ENCODE data around the gene KLHDC7A. TPM values are rescaled to one million over a fixed set of nuclear protein-coding genes. Genes with fewer than 3 reads are reported as not detected.

Gene KLHDC7A
- total RNA-seq, 1 experiment from 2014 or later, result 0.20 TPM

DNA sequence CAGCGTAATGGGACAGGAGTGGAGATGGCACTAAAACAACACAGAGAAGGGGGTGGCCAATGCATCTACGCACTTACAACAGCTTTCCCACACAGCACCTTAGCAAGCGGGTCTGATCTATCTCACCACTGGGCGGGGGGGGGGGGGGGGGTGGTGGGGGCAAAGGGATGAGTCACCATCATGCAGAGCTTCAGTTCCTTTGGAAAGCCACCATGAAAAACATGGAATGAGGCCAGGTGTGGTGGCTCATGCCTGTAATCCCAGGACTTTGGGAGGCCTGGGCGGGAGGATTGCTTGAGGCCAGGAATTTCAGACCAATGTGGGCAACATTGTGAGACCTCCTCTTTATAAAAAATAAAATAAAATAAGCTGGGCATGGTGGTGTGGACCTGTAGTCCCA is 47.2 kb downstream of the KLHDC7A start:
- H3K27ac ChIP-seq, result no peak overlapping the region
- H3K4me3 ChIP-seq, result no peak overlapping the region
- no TSS peak for BruUV-seq (replicated peaks)
- no peaks in the 10 kb centered on the region for H3K4me1 ChIP-seq (replicated peaks; ENCODE audit: insufficient read depth)
- DNase-seq, result no peak
- H3K4me2 ChIP-seq, result no peak overlapping the region
- POLR2A ChIA-PET (ENCODE audit: unreplicated experiment), result no interaction called here
- CTCF ChIA-PET, result no interaction called here
- H3K9me2 ChIP-seq (ENCODE audit: insufficient read depth), result no peaks in the 10 kb centered on the region
- H4K20me1 ChIP-seq (ENCODE audit: insufficient read depth), result no peaks in the 10 kb centered on the region
- H3K9me3 ChIP-seq (ENCODE audit: insufficient read depth, low read depth), result no peaks in the 10 kb centered on the region
- peaks cover 21% of the 10 kb centered on the region; the same call in 1 of the 2 replicates for H3K27me3 ChIP-seq (ENCODE audit: insufficient read depth, low read depth)
- no peak for TF ChIP-seq EZH2 (IDR thresholded peaks at IDR 0.05; ENCODE audit: low read depth)
- TF ChIP-seq, protein P1, sequence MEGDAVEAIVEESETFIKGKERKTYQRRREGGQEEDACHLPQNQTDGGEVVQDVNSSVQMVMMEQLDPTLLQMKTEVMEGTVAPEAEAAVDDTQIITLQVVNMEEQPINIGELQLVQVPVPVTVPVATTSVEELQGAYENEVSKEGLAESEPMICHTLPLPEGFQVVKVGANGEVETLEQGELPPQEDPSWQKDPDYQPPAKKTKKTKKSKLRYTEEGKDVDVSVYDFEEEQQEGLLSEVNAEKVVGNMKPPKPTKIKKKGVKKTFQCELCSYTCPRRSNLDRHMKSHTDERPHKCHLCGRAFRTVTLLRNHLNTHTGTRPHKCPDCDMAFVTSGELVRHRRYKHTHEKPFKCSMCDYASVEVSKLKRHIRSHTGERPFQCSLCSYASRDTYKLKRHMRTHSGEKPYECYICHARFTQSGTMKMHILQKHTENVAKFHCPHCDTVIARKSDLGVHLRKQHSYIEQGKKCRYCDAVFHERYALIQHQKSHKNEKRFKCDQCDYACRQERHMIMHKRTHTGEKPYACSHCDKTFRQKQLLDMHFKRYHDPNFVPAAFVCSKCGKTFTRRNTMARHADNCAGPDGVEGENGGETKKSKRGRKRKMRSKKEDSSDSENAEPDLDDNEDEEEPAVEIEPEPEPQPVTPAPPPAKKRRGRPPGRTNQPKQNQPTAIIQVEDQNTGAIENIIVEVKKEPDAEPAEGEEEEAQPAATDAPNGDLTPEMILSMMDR (conservative IDR thresholded peaks at IDR 0.05), result no peak
- intact Hi-C loops (cut with micrococcal nuclease; ENCODE audit: unreplicated experiment), result no loop called here
- H3K79me2 ChIP-seq (ENCODE audit: low read depth), result no peaks in the 10 kb centered on the region
- no peaks in the 10 kb centered on the region for H3K36me3 ChIP-seq (ENCODE audit: low read depth)
- no peaks in the 10 kb centered on the region for H3F3A ChIP-seq (ENCODE audit: insufficient read depth, low read depth)
- no peak overlapping the region for H2AFZ ChIP-seq

- H3K36me3 ChIP-seq (ENCODE audit: low read depth), result no peaks in the 10 kb centered on the region
- no peak for DNase-seq
- no peaks in the 10 kb centered on the region for H4K20me1 ChIP-seq (ENCODE audit: insufficient read depth)
- no peaks in the 10 kb centered on the region for H3K9me3 ChIP-seq (ENCODE audit: insufficient read depth, low read depth)
- no peaks in the 10 kb centered on the region for H3K79me2 ChIP-seq (ENCODE audit: low read depth)
- H3K9me2 ChIP-seq (ENCODE audit: insufficient read depth), result no peaks in the 10 kb centered on the region
- no peak overlapping the region for H3K4me2 ChIP-seq
- intact Hi-C loops (cut with micrococcal nuclease; ENCODE audit: unreplicated experiment), result no loop called here
- CTCF ChIA-PET, result no interaction called here
- TF ChIP-seq, protein P1 (conservative IDR thresholded peaks at IDR 0.05), result no peak
- TF ChIP-seq EZH2 (IDR thresholded peaks at IDR 0.05; ENCODE audit: low read depth), result no peak
- no peak overlapping the region for H2AFZ ChIP-seq
- no TSS peak for BruUV-seq (replicated peaks)
- no peaks in the 10 kb centered on the region for H3K4me1 ChIP-seq (replicated peaks; ENCODE audit: insufficient read depth)
- POLR2A ChIA-PET (ENCODE audit: unreplicated experiment), result no interaction called here
- H3F3A ChIP-seq (ENCODE audit: insufficient read depth, low read depth), result no peaks in the 10 kb centered on the region
- H3K4me3 ChIP-seq, result no peak overlapping the region
- H3K27ac ChIP-seq, result no peak overlapping the region
- peaks cover 26% of the 10 kb centered on the region; the same call in 1 of the 2 replicates for H3K27me3 ChIP-seq (ENCODE audit: insufficient read depth, low read depth)
Measured at GRCh38 chr1:18528616-18529015, 47.9 kb downstream of the KLHDC7A start.

DNA sequence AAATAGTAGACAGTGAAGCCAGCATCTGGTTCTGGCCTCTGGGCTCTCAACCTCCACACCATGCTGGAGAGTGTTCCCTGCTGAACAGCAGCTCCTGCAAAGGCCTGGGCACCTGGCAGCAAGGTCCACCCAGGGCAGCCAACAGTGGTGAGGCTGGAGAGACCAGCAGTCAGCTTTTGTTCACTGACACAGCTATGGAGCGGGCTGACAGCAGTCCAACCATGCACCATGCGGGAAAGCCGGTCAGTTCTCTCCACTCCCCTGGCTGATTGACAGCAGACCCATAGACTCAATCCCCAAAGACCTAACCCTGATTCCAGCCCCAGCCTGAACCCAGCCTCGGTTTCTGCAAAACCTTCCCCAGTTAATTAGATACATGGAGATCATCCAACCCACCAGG is 49.0 kb downstream of the KLHDC7A start:
- Histone ChIP-seq H3K36me3 (ENCODE audit: low read depth) (no peaks in the 10 kb centered on the region), H3K4me2 (no peak overlapping the region), H3K4me3 (no peak overlapping the region), H4K20me1 (ENCODE audit: insufficient read depth) (no peaks in the 10 kb centered on the region), H3K4me1 (replicated peaks; ENCODE audit: insufficient read depth) (no peaks in the 10 kb centered on the region), H3K27ac (no peak overlapping the region), H2AFZ (no peak overlapping the region), H3K9me2 (ENCODE audit: insufficient read depth) (no peaks in the 10 kb centered on the region), H3K27me3 (ENCODE audit: insufficient read depth, low read depth) (peaks cover 32% of the 10 kb centered on the region; the same call in 1 of the 2 replicates), H3K79me2 (ENCODE audit: low read depth) (no peaks in the 10 kb centered on the region), H3F3A (ENCODE audit: insufficient read depth, low read depth) (no peaks in the 10 kb centered on the region), H3K9me3 (ENCODE audit: insufficient read depth, low read depth) (no peaks in the 10 kb centered on the region)
- BruUV-seq (replicated peaks), result no TSS peak
- TF ChIP-seq, protein P1 (conservative IDR thresholded peaks at IDR 0.05), result no peak
- TF ChIP-seq EZH2 (IDR thresholded peaks at IDR 0.05; ENCODE audit: low read depth), result no peak
- ChIA-PET CTCF (interaction anchor here (0.6 kb wide), 1 partner anchor 445 kb away, joined by 6 read pairs; no protein-coding TSS in a partner anchor), POLR2A (ENCODE audit: unreplicated experiment) (no interaction called here)
- DNase-seq, result no peak
- intact Hi-C loops (cut with micrococcal nuclease; ENCODE audit: unreplicated experiment), result no loop called here

Data from PC-9 (cell line).